Activated CD4-positive, alpha-beta T cell treated with anti-CD3 and anti-CD28 coated beads, Interleukin-2, amount 10 ng/mL, durations not matched to agents 7 days and 5 days (primary cell): ENCODE measurements around the gene CPSF4. TPM values are rescaled to one million over a fixed set of nuclear protein-coding genes. Genes with fewer than 3 reads are reported as not detected.
A peak's percentile ranks its signal among the peaks of the same experiment; 100 is the strongest.
"Not testable (repeated sequence)": the region's sequence is repeated elsewhere in the genome, so short reads cannot be mapped to it uniquely, and the experiment has no call there.

Experiments used
- CTCF ChIA-PET: fragments of 350-600 bp; sonication (Branson Sonifier 250); formaldehyde crosslinking; loops from one replicate; lab custom pipeline; 2021; ENCODE audit warnings: antibody characterized with exemption; lab: Charles Lee
- POLR2A ChIA-PET: fragments of 350-600 bp; sonication (Branson Sonifier 250); formaldehyde crosslinking; loops from one replicate; lab custom pipeline; 2021; ENCODE audit warnings: antibody characterized with exemption; lab: Charles Lee
- DNase-seq: peaks from one replicate; pipeline ENCODE4 v3.0.0-alpha.2; 2020
- H3K27ac Mint-ChIP-seq: one replicate; pipeline ENCODE4 v1.8.0; 2021; ENCODE audit warnings: mild to moderate bottlenecking, moderate library complexity, mixed read lengths
- H3K27me3 Mint-ChIP-seq: one replicate; pipeline ENCODE4 v1.8.0; 2021; ENCODE audit warnings: mixed read lengths
- H3K36me3 Mint-ChIP-seq: one replicate; pipeline ENCODE4 v1.8.0; 2021; ENCODE audit warnings: low read depth, mixed read lengths
- H3K4me1 Mint-ChIP-seq: one replicate; pipeline ENCODE4 v1.8.0; 2021; ENCODE audit warnings: mixed read lengths
- H3K4me3 Mint-ChIP-seq: one replicate; pipeline ENCODE4 v1.8.0; 2021; ENCODE audit warnings: mild to moderate bottlenecking, moderate library complexity, mixed read lengths
- H3K9me3 Mint-ChIP-seq: one replicate; pipeline ENCODE4 v1.8.0; 2021; ENCODE audit warnings: mixed read lengths
- total RNA-seq, 2 experiments: library from RNA; stranded (reverse); gene quantifications; one replicate each; pipeline ENCODE4 v1.2.3, GENCODE V29; 2021

The CPSF4 gene
- total RNA-seq, 2 experiments from 2014 or later = 58.5 to 61.9 TPM

- H3K4me3 Mint-ChIP-seq, POLR2A ChIA-PET, H3K27ac Mint-ChIP-seq, H3K9me3 Mint-ChIP-seq, CTCF ChIA-PET, DNase-seq, H3K27me3 Mint-ChIP-seq: not testable (repeated sequence)
- Mint-ChIP-seq H3K4me1 (peaks cover 13% of the 10 kb centered on the region), H3K36me3 (peaks cover 19% of the 10 kb centered on the region)
Measured at GRCh38 chr7:99431756-99432540, 6.8 kb upstream of the CPSF4 start.

GRCh38 chr7:99433158-99433557 lies 5.6 kb upstream of the CPSF4 start:
- Mint-ChIP-seq H3K4me1 (peaks cover 19% of the 10 kb centered on the region), H3K36me3 (peaks cover 19% of the 10 kb centered on the region), H3K9me3 (no peaks in the 10 kb centered on the region), H3K27me3 (no peaks in the 10 kb centered on the region), H3K4me3 (no peak overlapping the region), H3K27ac (no peak overlapping the region)
- POLR2A ChIA-PET = no interaction called here
- CTCF ChIA-PET = interaction anchor here (0.7 to 1.3 kb wide), 2 partner anchors 9 to 13 kb away, joined by 3 read pairs; no protein-coding TSS in a partner anchor
- no peak for DNase-seq

- peaks cover 32% of the 10 kb centered on the region for H3K4me1 Mint-ChIP-seq
- CTCF ChIA-PET = interaction anchor here (0.6 to 1.1 kb wide), 4 partner anchors 8 to 1017 kb away, joined by 3 to 5 read pairs (median 4); no protein-coding TSS in a partner anchor
- H3K27me3 Mint-ChIP-seq = no peaks in the 10 kb centered on the region
- no peaks in the 10 kb centered on the region for H3K9me3 Mint-ChIP-seq
- H3K27ac Mint-ChIP-seq = peak overlapping the region; percentile 95
- DNase-seq = no peak
- POLR2A ChIA-PET = interaction anchor here (0.6 kb wide), 1 partner anchor 481 kb away, joined by 3 read pairs; no protein-coding TSS in a partner anchor
- peaks cover 17% of the 10 kb centered on the region for H3K36me3 Mint-ChIP-seq
- peak overlapping the region; percentile 98 for H3K4me3 Mint-ChIP-seq
Measured at GRCh38 chr7:99437946-99438572, 684 bp upstream of the CPSF4 start.

- peak overlapping the region; percentile 85 for H3K27ac Mint-ChIP-seq
- no peaks in the 10 kb centered on the region for H3K9me3 Mint-ChIP-seq
- ChIA-PET POLR2A (no interaction called here), CTCF (no interaction called here)
- peaks cover 23% of the 10 kb centered on the region for H3K36me3 Mint-ChIP-seq
- no peak for DNase-seq
- peaks cover 38% of the 10 kb centered on the region for H3K4me1 Mint-ChIP-seq
- H3K4me3 Mint-ChIP-seq = peak overlapping the region; percentile 98
- no peaks in the 10 kb centered on the region for H3K27me3 Mint-ChIP-seq
Measured at GRCh38 chr7:99440195-99440594, 1.5 kb downstream of the CPSF4 start.

- CTCF ChIA-PET = interaction anchor here (0.6 to 1.4 kb wide), 2 partner anchors 13 to 432 kb away, joined by 3 read pairs; no protein-coding TSS in a partner anchor
- Mint-ChIP-seq H3K4me1 (peaks cover 13% of the 10 kb centered on the region), H3K27me3 (no peaks in the 10 kb centered on the region), H3K27ac (no peak overlapping the region), H3K36me3 (peaks cover 43% of the 10 kb centered on the region), H3K4me3 (no peak overlapping the region), H3K9me3 (no peaks in the 10 kb centered on the region)
- no peak for DNase-seq
- POLR2A ChIA-PET = no interaction called here
Measured at GRCh38 chr7:99446096-99446495, 7.4 kb downstream of the CPSF4 start.

- no peak overlapping the region for H3K27ac Mint-ChIP-seq
- no peak overlapping the region for H3K4me3 Mint-ChIP-seq
- peaks cover 7% of the 10 kb centered on the region for H3K4me1 Mint-ChIP-seq
- H3K36me3 Mint-ChIP-seq = peaks cover 39% of the 10 kb centered on the region
- H3K27me3 Mint-ChIP-seq = no peaks in the 10 kb centered on the region
- peak; percentile 20 for DNase-seq
- no peaks in the 10 kb centered on the region for H3K9me3 Mint-ChIP-seq
- POLR2A ChIA-PET = no interaction called here
- CTCF ChIA-PET = interaction anchor here (0.6 to 1.2 kb wide), 4 partner anchors 11 to 182 kb away, joined by 3 to 5 read pairs (median 3); no protein-coding TSS in a partner anchor
Measured at GRCh38 chr7:99447943-99448342, 9.2 kb downstream of the CPSF4 start.

- DNase-seq = no peak
- H3K4me3 Mint-ChIP-seq = no peak overlapping the region
- CTCF ChIA-PET = interaction anchor here (0.9 to 1.6 kb wide), 3 partner anchors 10 to 62 kb away, joined by 3 to 5 read pairs (median 4); no protein-coding TSS in a partner anchor
- H3K27ac Mint-ChIP-seq = no peak overlapping the region
- POLR2A ChIA-PET = no interaction called here
- no peaks in the 10 kb centered on the region for H3K27me3 Mint-ChIP-seq
- peaks cover 2% of the 10 kb centered on the region for H3K4me1 Mint-ChIP-seq
- no peaks in the 10 kb centered on the region for H3K9me3 Mint-ChIP-seq
- peaks cover 36% of the 10 kb centered on the region for H3K36me3 Mint-ChIP-seq
Measured at GRCh38 chr7:99448855-99449254, 10.1 kb downstream of the CPSF4 start.

GRCh38 chr7:99449326-99449725 lies 10.6 kb downstream of the CPSF4 start:
- peaks cover 2% of the 10 kb centered on the region for H3K4me1 Mint-ChIP-seq

GRCh38 chr7:99451936-99452335 lies 13.2 kb downstream of the CPSF4 start:
- no peak for DNase-seq
- POLR2A ChIA-PET = no interaction called here
- Mint-ChIP-seq H3K4me3 (no peak overlapping the region), H3K36me3 (peaks cover 30% of the 10 kb centered on the region), H3K9me3 (no peaks in the 10 kb centered on the region), H3K4me1 (no peaks in the 10 kb centered on the region), H3K27me3 (no peaks in the 10 kb centered on the region), H3K27ac (no peak overlapping the region)
- CTCF ChIA-PET = no interaction called here

More at GRCh38 chr7:99449326-99449725, 10.6 kb downstream of the CPSF4 start:
- ChIA-PET CTCF (interaction anchor here (0.9 to 1.6 kb wide), 3 partner anchors 10 to 62 kb away, joined by 3 to 4 read pairs (median 3); no protein-coding TSS in a partner anchor), POLR2A (no interaction called here)
- Mint-ChIP-seq H3K36me3 (peaks cover 37% of the 10 kb centered on the region), H3K9me3 (no peaks in the 10 kb centered on the region), H3K27ac (no peak overlapping the region), H3K27me3 (no peaks in the 10 kb centered on the region), H3K4me3 (no peak overlapping the region)
- DNase-seq = no peak

- Mint-ChIP-seq H3K4me1 (no peaks in the 10 kb centered on the region), H3K27me3 (no peaks in the 10 kb centered on the region), H3K27ac (no peak overlapping the region), H3K36me3 (peaks cover 32% of the 10 kb centered on the region), H3K9me3 (no peaks in the 10 kb centered on the region), H3K4me3 (no peak overlapping the region)
- ChIA-PET POLR2A (no interaction called here), CTCF (no interaction called here)
- DNase-seq = no peak
Measured at GRCh38 chr7:99452541-99452940, 13.8 kb downstream of the CPSF4 start.

GRCh38 chr7:99453105-99453504 lies 14.4 kb downstream of the CPSF4 start:
- ChIA-PET POLR2A (no interaction called here), CTCF (no interaction called here)
- Mint-ChIP-seq H3K4me1 (no peaks in the 10 kb centered on the region), H3K36me3 (peaks cover 31% of the 10 kb centered on the region), H3K9me3 (no peaks in the 10 kb centered on the region), H3K4me3 (no peak overlapping the region), H3K27me3 (no peaks in the 10 kb centered on the region), H3K27ac (no peak overlapping the region)
- no peak for DNase-seq

- CTCF ChIA-PET = interaction anchor here (0.8 to 2.2 kb wide), 3 partner anchors 8 to 20 kb away, joined by 3 to 8 read pairs (median 3); partner anchors contain the start of gene ATP5MF
- Mint-ChIP-seq H3K4me3 (no peak overlapping the region), H3K27ac (no peak overlapping the region), H3K9me3 (no peaks in the 10 kb centered on the region), H3K36me3 (peaks cover 40% of the 10 kb centered on the region), H3K4me1 (peaks cover 8% of the 10 kb centered on the region), H3K27me3 (no peaks in the 10 kb centered on the region)
- no peak for DNase-seq
- POLR2A ChIA-PET = interaction anchor here (0.6 kb wide), 1 partner anchor 16 kb away, joined by 3 read pairs; no protein-coding TSS in a partner anchor
Measured at GRCh38 chr7:99455874-99456273, 17.1 kb downstream of the CPSF4 start.
